ENCODE measurements around the gene FRS3. TPM values are rescaled to one million over a fixed set of nuclear protein-coding genes. Genes with fewer than 3 reads are reported as not detected.

Gene FRS3
- total and polyA plus RNA-seq, 2 of the 13 experiments (the other 11 are each of a cell fraction or from before 2014, with no cell fraction given), result 3.0 to 7.4 TPM

GRCh38 chr6:41741625-41742490 is 37.8 kb downstream of the FRS3 start (continued):
- TF ChIP-seq UBTF (CRISPR knock-in tag; IDR thresholded peaks at IDR 0.05) (peak; percentile 40; the same call in 1 of the 2 replicates), ELF1 (CRISPR knock-in tag; IDR thresholded peaks at IDR 0.05) (peak; percentile 59; the same call in 1 of the 2 replicates), ZMYM3 (CRISPR knock-in tag; IDR thresholded peaks at IDR 0.05) (no peak), MIER2 (CRISPR knock-in tag; IDR thresholded peaks at IDR 0.05) (peak; percentile 50; the same call in 1 of the 2 replicates), ZNF253 (CRISPR knock-in tag; IDR thresholded peaks at IDR 0.05; ENCODE audit: borderline replicate concordance) (peak; percentile 45; the same call in 1 of the 2 replicates), KLF16 (CRISPR knock-in tag; IDR thresholded peaks at IDR 0.05) (peak in 1 of 2 experiments; percentile 43; a peak in 1 of 4 replicates), ARID4A (CRISPR knock-in tag; IDR thresholded peaks at IDR 0.05; ENCODE audit: borderline replicate concordance) (0 out of 2 replicates have a peak, but pooled peaks have one; percentile 28), ZBTB39 (CRISPR knock-in tag; IDR thresholded peaks at IDR 0.05) (no peak), SALL1 (CRISPR knock-in tag; IDR thresholded peaks at IDR 0.05) (peak; percentile 74; the same call in 1 of the 2 replicates), ARID3A (IDR thresholded peaks at IDR 0.05; ENCODE audit: low read depth, low read length) (no peak), ZMAT3 (CRISPR knock-in tag; conservative IDR thresholded peaks at IDR 0.05) (0 out of 2 replicates have a peak, but pooled peaks have one; percentile 24), HINFP (CRISPR knock-in tag; IDR thresholded peaks at IDR 0.05; ENCODE audit: low read depth) (no peak), FIP1L1 (IDR thresholded peaks at IDR 0.05; ENCODE audit: borderline replicate concordance, insufficient read depth, low read depth, low read length) (no peak), TEAD2 (CRISPR knock-in tag; IDR thresholded peaks at IDR 0.05) (no peak)
